Mesothelial cell of epicardium (in vitro differentiated cells): ENCODE data around the gene GFOD1. TPM values are rescaled to one million over a fixed set of nuclear protein-coding genes. Genes with fewer than 3 reads are reported as not detected.

ENCODE experiments used
- DNase-seq, 2 experiments: peaks; one replicate each; pipeline ENCODE4 v3.0.0; 2021; ENCODE audit warnings: low spot score in 2 of 2; ENCODE audit not compliant: unreplicated experiment in 2 of 2
- H3K27ac Mint-ChIP-seq: 2 replicates; pipeline ENCODE4 v1.8.0; 2021; ENCODE audit warnings: mixed read lengths
- H3K27me3 Mint-ChIP-seq: 2 replicates; pipeline ENCODE4 v1.8.0; 2021; ENCODE audit warnings: low read depth, mixed read lengths
- H3K36me3 Mint-ChIP-seq: 2 replicates; pipeline ENCODE4 v1.8.0; 2021; ENCODE audit warnings: mixed read lengths
- H3K4me1 Mint-ChIP-seq: 2 replicates; pipeline ENCODE4 v1.8.0; 2021; ENCODE audit warnings: mixed read lengths
- H3K4me3 Mint-ChIP-seq: 2 replicates; pipeline ENCODE4 v1.8.0; 2021; ENCODE audit warnings: mild to moderate bottlenecking, moderate library complexity, mixed read lengths
- H3K9me3 Mint-ChIP-seq: 2 replicates; pipeline ENCODE4 v1.8.0; 2021; ENCODE audit warnings: mixed read lengths
- total RNA-seq: library from RNA; stranded (reverse); gene quantifications from 3 replicates; pipeline ENCODE4 v1.2.1, GENCODE V29; 2021
- TF ChIP-seq, protein P1 (sequence below): fragments of 200-600 bp; sonication (generic); IDR thresholded peaks from one replicate; pipeline ENCODE4 v1.5.0; 2021; ENCODE audit warnings: antibody characterized with exemption; ENCODE audit not compliant: unreplicated experiment

Gene GFOD1
- total RNA-seq, 1 donor from 2014 or later = 4.8 TPM

DNA sequence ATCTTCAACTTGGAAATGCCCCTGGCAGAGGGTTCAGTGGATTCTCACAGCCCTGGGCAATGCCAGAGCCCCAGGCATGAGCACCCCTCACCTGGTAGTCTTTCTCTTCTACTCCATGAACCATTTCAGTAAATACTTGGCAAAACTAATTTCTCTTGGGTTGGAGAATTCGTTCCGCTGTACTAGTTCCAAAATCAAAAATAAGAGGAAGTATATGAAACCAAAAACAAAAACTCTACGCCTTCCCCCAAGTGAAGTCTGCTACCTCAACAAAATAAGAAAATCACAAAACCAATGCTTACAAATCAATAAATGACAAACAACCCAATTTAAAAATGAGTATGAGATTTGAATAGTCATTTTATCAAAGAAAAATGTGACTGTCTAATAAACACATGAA lies 12.6 kb downstream of the GFOD1 start:
- H3K27me3 Mint-ChIP-seq = no peaks in the 10 kb centered on the region
- DNase-seq = no peak
- H3K36me3 Mint-ChIP-seq = no peaks in the 10 kb centered on the region
- peaks cover 4% of the 10 kb centered on the region for H3K9me3 Mint-ChIP-seq
- no peak overlapping the region for H3K27ac Mint-ChIP-seq
- peaks cover 3% of the 10 kb centered on the region for H3K4me1 Mint-ChIP-seq
- H3K4me3 Mint-ChIP-seq = no peak overlapping the region
- TF ChIP-seq, protein P1, sequence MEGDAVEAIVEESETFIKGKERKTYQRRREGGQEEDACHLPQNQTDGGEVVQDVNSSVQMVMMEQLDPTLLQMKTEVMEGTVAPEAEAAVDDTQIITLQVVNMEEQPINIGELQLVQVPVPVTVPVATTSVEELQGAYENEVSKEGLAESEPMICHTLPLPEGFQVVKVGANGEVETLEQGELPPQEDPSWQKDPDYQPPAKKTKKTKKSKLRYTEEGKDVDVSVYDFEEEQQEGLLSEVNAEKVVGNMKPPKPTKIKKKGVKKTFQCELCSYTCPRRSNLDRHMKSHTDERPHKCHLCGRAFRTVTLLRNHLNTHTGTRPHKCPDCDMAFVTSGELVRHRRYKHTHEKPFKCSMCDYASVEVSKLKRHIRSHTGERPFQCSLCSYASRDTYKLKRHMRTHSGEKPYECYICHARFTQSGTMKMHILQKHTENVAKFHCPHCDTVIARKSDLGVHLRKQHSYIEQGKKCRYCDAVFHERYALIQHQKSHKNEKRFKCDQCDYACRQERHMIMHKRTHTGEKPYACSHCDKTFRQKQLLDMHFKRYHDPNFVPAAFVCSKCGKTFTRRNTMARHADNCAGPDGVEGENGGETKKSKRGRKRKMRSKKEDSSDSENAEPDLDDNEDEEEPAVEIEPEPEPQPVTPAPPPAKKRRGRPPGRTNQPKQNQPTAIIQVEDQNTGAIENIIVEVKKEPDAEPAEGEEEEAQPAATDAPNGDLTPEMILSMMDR = no peak

DNA sequence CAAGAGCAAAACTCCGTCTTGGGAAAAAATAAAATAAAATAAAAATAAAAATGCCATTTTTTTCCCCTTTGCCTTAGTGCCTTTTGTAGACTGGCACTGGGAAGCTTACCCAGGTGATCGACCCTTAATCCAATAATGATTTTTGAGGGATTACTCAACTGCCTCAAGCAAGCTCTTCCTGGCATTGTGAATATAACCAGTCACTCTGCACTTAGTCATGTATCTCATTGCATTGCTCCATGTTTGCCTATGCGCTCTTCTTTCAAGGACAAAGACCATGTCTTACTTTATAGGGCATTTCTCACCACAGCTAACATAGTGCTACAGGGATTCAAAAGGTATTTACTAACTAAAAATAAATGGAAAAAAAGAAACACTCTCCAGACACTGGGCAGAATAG lies 13.0 kb downstream of the GFOD1 start:
- Mint-ChIP-seq H3K4me3 (no peak overlapping the region), H3K36me3 (no peaks in the 10 kb centered on the region), H3K27ac (no peak overlapping the region), H3K9me3 (peaks cover 4% of the 10 kb centered on the region), H3K4me1 (peaks cover 3% of the 10 kb centered on the region), H3K27me3 (no peaks in the 10 kb centered on the region)
- DNase-seq = no peak
- TF ChIP-seq, protein P1 = no peak

DNA sequence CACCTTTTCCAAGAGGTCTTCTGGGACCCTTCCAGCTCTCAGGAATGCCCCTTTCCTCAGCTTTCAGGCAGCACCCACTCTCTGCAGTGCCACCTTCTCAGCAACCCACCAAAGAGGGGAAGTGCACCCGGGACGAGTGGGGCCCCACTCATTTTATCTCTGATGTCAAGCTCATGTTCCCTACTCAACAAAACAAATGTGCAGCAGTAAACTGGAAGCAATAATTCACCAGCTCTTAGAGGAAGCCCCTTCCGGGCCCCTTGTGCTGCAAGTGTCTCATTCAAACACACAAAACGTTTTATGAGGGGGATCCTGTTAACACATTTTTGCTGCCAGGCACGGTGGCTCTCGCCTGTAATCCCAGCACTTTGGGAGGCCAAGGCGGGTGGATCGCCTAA lies 13.6 kb downstream of the GFOD1 start:
- Mint-ChIP-seq H3K4me3 (no peak overlapping the region), H3K27ac (peak overlapping the region; percentile 21), H3K9me3 (peaks cover 4% of the 10 kb centered on the region), H3K36me3 (no peaks in the 10 kb centered on the region), H3K4me1 (peaks cover 3% of the 10 kb centered on the region), H3K27me3 (no peaks in the 10 kb centered on the region)
- TF ChIP-seq, protein P1 = no peak
- peak in 1 of 2 experiments; percentile 11 for DNase-seq

DNA sequence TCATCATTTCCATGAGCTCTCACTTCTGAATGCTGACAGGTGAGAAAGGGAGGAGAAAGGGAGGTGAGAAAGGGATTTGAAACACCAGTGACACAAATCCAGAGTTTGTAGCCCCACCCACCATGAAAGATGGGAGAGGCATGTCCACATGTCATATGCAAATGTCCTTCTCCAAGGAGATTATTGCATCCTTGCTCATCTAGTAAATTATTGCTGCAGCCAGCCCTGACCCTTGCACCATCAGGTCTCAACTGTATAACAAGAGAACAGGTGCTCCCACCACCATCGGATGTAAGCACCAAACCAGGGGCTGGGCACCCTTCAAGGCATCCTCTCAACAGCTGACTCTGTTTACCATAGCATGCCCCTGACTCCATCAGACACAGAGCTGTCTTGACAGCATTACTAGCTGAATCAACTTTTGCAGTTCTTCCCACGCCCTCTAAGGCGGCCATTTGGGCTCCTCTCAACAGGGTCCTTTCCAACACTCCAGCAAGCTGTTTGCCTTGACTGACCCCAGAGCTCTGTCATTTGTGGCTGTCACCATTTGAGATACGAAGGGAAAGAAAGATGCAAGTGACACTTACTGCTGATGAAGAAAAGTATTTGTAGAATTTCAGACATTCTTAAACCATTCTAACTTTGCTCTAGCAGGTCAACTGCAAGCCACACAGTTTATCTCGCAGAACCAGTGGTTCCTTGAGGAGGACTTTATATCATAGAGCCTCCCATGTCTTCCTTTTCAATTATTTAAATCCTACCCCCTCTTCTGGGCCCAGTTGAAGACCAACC lies 14.2 kb downstream of the GFOD1 start:
- DNase-seq = peak in 1 of 2 experiments; percentile 2
- Mint-ChIP-seq H3K4me1 (peaks cover 3% of the 10 kb centered on the region), H3K27ac (peak overlapping the region; percentile 21), H3K4me3 (no peak overlapping the region), H3K36me3 (no peaks in the 10 kb centered on the region), H3K27me3 (no peaks in the 10 kb centered on the region), H3K9me3 (peaks cover 4% of the 10 kb centered on the region)
- TF ChIP-seq, protein P1 = no peak

DNA sequence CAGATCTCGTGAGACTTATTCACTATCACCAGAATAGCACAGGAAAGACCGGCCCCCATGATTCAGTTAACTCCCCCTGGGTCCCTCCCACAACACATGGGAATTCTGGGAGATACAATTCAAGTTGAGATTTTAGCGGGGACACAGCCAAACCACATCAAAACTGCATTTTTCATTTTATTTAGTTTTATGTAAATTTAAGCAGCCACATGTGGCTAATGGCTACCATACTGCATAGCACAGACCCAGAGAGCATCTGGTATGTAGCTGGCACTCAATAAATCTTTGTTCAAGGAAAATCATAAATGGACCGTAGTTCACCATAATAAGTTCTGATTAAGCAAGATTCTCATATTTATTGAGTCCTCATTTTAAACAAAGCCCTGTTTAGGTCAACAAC lies 15.3 kb downstream of the GFOD1 start:
- Mint-ChIP-seq H3K4me3 (no peak overlapping the region), H3K27ac (no peak overlapping the region), H3K36me3 (no peaks in the 10 kb centered on the region), H3K9me3 (peaks cover 4% of the 10 kb centered on the region), H3K4me1 (peaks cover 3% of the 10 kb centered on the region), H3K27me3 (no peaks in the 10 kb centered on the region)
- DNase-seq = no peak
- TF ChIP-seq, protein P1 = no peak
